ENCODE data around the gene DCTD.

DCTD gene

DNA sequence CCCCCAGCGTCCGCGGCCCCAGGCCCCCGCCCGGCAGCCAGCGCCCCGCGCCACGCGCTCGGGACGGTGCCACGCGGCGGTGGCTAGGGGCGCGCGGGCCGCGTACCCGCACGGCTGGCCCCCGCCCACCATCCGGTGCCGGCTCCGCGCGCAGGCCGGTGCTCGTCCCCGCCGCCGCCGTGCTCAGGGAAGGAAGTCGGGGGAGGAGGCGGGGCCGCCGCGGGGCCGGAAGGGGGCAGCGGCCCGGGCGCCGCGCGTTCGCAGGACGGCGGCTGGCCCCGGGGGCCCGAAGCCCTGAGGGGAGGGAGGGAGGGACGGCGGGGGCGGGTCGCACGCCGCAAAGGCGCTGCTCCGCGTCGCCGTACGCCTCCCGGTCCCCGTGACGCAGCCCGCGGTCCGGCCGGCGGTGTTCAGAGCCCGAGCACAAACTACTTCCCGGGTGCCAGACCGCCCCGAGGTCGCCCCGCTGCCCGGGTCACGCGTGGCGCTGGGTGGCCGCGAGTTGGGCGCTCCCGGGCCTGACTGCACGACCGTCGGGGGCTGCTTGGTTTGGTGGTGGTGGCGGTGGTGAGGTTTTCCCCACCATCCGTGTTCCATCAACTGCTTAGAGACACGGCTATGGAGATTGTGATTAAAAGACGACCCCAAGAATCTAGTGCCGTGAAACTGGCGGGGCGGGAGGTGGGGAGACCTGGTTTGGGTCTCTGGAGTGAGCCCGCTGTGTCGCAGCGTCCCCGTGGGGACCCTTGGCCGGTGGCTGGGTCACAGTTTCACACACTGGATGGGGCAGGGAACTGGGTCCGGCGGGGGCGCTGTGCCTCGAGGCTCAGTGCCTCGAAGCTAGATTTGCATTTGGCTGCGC is at the start of gene DCTD:
TSS of gene DCTD (minus strand) at position 205 of the 862 bp plus-strand sequence. CDS start 1,818 bp downstream, outside the sequence.
- DNase-seq (ENCODE audit: low spot score) = peak; percentile 65

DNA sequence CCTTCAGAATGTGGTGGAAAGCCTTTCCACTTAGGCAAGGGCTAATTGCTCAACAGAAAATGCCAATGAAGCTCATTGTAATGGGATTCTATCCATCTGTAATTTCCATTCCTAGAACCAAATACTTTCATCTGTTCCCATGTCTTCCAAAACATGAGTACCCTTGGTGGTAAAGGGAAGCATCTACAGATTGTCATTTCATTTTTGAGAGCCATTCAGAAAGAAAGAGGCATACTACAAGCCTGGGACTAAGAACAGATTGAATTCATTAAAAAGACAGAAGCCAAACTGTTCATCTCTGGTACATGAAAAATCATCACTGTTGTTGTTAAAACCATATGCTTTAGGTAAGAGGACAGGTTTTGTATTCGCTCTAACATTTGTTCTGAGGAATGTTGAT is 43.6 kb upstream of the DCTD start:
- no peak for DNase-seq (ENCODE audit: low spot score)

GRCh38 chr4:182960228-182960627 is 43.0 kb upstream of the DCTD start:
- no peak for DNase-seq (ENCODE audit: low spot score)

DNA sequence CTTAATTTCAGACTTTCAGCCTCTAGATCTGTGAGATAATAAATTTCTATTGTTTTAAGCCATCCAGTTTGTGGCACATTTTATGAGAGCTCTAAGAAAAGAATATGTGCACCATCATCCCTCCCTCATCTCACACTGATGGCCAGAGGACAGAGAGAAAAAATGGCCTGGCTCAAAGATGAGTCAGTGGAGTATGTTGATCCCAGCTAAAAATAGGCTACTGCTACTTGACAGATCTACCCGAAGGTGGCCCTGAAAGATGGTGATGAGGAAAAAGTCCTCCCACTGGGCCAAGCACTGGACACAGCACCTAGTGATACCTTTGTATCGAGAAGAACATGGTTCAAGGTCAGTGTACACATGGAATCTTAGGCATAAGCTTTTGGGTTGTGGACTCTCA is 38.2 kb upstream of the DCTD start:
- DNase-seq (ENCODE audit: low spot score) = no peak

DNA sequence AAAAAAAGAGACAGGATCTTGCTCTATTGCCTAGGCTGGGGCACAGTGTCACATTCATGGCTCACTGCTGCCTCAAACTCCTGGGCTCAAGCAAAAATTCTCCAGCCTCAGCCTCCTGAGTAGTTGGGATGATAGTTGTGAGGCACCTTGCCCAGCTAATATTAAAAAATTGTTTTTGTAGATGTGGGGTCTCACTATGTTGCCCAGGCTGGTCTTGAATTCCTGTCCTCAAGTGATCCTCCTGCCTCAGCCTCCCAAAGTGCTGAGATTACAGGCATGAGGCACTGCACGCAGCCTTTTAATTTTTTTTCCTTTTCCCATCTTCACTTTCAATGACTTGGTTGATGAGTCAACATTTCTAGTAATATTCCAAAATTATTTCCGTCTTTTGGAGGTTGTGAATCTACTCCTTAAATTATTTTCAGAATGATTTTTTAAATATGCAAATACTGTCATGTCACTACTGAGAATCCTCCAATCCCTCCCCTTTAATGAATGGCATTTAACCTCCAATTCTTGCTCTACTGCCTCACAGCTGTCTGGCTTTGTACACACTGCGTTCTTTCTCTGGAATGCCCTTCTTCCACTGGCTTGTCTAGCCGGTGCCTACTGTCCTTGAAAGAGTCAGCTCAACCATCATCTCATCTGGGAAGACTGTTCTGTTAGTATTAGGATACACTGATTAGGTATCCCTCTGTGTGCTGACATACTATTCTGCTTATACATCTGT is 27.5 kb upstream of the DCTD start:
- no peak for DNase-seq (ENCODE audit: low spot score)

- no peak for DNase-seq (ENCODE audit: low spot score)
Measured at GRCh38 chr4:182939680-182940079, 22.5 kb upstream of the DCTD start.

GRCh38 chr4:182938205-182938645 is 21.0 kb upstream of the DCTD start:
- peak; percentile 61 for DNase-seq (ENCODE audit: low spot score)

DNA sequence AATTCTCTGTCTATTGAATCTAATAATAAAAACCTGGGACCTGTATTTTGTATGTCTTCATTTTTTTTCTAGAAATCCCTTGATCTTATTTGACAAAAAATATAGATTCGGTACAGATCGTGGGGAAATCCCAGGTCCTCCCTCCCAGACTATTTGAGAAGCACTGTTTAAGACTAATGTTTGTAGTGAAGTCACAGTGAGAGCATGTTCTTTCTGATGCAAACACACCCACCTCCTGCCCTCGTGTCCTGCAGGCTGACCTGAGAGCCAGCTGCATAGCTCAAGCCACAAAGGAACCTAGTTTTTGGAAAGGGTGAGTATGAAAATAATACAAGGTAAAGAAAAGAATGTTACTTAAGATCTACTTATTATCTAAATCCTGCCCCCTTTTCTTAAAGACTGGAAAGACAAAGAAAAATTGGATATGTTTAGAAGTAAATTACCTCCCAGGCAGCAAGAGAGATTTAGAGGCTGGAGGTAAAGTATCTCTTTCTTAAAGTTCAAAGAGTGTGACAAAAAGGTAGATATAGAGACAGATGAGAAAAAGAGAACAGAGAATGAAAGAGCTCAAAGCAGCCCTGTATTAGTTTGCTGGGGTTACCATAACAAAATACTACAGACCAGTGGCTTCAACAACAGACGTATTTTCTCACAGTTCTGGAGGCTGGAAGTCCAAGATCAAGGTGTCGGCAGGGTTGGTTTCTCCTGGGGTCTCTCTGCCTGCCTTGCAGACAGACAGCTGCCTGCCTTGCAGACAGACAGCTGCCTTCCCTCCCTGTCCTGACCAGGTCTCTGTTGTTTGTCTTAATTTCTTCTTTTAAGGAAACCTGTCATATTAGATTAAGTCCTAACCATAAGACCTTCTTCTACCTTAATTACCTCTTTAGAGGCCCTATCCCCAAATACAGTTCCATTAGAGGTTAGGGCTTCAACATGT is 20.4 kb upstream of the DCTD start:
- DNase-seq (ENCODE audit: low spot score) = no peak

- no peak for DNase-seq (ENCODE audit: low spot score)
Measured at GRCh38 chr4:182932651-182933050, 15.5 kb upstream of the DCTD start.

- no peak for DNase-seq (ENCODE audit: low spot score)
Measured at GRCh38 chr4:182931691-182932345, 14.6 kb upstream of the DCTD start.

GRCh38 chr4:182930889-182931288 is 13.7 kb upstream of the DCTD start:
- DNase-seq (ENCODE audit: low spot score) = no peak

DNA sequence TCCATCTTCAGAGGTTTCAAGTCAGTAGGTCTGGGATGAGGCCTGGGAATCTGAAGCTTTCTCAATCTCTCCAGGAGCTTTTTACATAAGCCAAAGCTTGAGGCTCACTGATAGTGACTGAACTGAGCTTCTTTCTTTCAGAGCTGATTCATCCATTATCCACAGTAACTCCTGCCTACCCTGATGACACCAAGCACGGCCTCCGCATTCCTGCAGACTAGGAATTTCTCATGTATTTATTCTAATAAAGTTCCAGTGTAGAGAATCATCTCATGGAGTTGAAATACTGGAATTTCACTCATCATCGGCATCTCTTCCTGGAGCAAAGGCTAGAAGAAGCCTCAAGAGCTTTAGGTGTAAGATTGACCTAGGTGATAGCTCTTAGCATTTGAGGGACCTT is 12.1 kb upstream of the DCTD start:
- DNase-seq (ENCODE audit: low spot score) = no peak

DNA sequence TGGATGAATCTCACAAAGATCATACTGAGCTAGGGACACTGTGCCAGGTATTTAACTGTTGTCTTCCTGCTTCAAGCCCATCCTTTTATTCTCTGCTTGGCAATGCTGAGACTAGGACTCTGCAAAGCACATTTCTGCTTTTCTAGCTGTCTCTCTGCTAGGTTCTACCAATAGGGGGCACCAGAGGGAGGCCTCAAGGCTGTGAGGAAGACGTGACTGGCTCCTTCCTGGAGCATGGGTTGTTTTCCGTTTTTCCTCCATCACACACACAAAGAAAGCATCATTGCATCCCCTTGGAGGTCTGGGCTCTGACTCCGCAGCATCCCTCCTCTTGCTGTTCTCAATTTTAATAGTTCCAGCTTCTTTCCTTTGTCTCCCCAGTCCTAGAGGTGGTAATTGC is 10.9 kb upstream of the DCTD start:
- DNase-seq (ENCODE audit: low spot score) = no peak

DNA sequence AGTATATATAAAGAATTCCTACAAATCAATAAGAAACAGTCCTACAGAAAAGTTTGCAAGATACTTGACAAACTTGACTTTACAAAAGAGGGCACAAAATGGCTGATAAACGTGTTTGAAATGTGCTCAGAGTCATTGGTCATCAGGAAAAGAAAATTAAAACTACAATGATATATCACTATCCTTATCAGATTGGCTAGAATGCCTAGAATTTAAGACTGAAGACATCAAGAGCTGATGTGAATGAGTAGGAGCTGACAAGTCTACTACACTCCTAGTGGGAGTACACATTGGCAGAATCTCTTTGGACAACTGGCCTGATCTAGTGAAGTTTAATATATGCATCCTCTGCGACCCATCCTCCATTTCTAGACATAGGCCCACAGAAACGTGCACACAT is 10.3 kb upstream of the DCTD start:
- no peak for DNase-seq (ENCODE audit: low spot score)

DNA sequence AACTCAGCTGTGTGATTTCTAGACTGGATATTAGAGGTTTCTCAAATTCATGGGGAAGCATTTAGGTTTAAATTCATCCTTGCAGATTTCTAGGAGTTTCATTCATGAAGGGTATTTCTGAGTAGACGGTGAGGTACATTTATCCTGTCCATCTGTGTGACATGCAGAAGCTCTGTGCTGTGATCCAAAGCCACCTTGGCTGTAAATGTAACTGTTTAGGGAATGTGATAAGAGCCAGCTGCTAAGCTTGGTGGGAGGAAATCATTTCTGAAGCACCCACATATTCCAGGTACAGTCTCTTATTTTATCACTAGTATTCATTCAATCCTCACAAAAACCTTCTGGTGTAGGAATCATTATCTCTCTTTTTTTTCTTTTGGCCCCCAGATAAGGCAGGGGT is 8.7 kb upstream of the DCTD start:
- no peak for DNase-seq (ENCODE audit: low spot score)

DNA sequence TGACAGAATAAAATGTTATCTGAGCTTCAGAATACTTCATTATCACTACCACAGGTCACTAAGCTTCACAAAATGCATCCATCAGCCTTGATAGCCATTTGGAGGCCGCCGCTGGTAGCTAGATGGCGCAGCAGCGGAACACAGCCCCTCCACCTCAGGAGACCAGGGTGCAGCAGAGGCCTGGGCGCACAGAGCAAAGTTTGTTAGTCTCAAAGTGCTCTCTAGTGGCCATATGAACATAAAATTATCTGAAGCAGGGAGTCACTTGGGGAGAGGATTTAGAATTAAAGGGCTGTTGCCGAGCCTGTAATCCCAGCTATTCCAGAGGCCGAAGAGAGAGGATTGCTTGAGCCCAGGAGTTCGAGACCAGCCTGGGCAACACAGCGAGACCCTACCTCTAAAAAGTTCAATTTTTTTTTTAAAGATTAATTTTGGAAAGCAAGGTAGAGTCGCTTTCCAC is 8.1 kb upstream of the DCTD start:
- peak; percentile 25 for DNase-seq (ENCODE audit: low spot score)

DNA sequence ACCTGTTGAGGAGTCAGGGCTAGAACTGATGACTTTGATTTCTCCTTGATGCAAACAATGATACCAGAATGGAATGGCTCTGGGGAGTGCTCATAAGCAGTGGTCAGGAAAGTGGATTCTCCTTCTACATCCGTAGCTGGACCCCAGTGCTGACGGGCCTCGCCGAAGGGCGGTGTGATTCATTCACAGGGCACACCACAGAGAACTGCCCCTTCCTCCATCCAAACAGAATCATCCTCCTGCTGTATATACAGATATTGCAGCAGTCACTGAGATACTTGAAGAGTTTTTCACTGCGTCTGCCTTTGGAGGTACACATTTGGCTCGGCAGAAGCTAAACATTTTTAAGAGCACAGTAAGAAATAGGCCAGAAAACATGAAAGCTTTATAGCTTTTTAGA is 7.3 kb upstream of the DCTD start:
- DNase-seq (ENCODE audit: low spot score) = no peak

- no peak for DNase-seq (ENCODE audit: low spot score)
Measured at GRCh38 chr4:182923796-182924340, 6.7 kb upstream of the DCTD start.

DNA sequence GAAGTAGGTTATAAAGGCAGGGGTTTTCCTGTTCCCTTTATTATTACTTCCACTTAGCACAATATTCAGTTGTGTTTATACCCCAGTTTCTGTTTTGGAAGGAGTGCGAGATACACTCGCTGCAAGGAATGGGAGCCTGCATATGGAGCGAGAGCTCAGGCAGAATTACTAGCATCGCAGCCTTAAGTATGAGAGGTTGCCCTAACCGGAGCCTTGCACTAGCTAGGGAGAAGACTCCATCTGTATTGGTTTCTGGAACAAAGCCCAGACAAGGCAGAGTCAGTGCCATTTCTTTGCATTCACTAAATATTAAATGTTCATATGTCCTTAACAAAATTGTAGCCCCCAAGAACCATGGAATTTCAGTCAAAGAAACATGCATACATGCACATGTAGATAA is 6.2 kb upstream of the DCTD start:
- DNase-seq (ENCODE audit: low spot score) = no peak

DNA sequence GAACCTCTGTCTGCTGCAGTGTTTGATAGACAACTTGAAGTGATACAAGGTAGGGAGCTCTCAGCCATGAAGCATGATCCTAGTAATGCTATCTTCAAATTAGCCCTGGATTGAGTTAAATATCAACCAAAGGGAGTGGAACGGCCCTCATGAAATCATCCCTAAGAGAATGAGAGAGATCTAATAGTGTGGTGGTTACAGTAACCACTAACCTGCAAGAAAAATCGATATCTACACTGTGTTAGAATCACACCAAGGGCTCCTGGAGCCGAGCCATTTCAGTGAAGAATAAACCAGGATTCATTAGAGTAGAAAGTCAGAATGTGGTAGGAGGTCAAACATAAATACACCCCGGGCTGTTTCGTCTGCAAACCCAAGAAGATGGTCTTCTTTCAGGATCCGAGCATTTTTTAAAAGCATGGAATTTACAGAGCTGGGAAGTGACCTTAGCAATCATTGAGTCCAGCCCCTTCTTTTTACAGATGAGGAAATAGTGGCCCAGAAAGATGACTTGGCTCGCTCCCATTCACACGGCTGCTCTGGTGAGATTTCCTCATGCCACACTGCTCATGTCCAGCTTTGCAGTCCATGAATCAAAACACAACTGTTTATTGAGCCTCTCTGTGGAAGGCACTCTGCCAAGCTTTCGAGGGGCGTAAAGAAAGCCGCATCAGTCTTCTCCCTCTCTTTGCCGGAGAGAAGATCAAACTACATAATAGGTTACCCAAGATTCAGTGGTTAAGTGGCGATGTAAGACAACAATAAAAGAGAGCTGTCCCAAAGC is 5.5 kb upstream of the DCTD start:
- DNase-seq (ENCODE audit: low spot score) = no peak
